ENCODE results near the gene QRFP.

The QRFP gene

GRCh38 chr9:130940027-130940549 is 43.5 kb upstream of the QRFP start:
- Histone ChIP-seq H2BK5ac (ENCODE audit: low read depth, low read length, poor library complexity, severe bottlenecking) (no peak overlapping the region), H4K8ac (ENCODE audit: low read length) (no peak overlapping the region), H2AFZ (ENCODE audit: low read depth, low read length) (no peak overlapping the region), H2BK15ac (ENCODE audit: low read depth, poor library complexity, severe bottlenecking) (no peak overlapping the region), H3K4me3 (ENCODE audit: insufficient read depth in 1 of 2, low read depth in 1 of 2, low read length in 2 of 2) (no peak overlapping the region), H3K4me1 (ENCODE audit: control insufficient read depth, insufficient read depth, low read depth, low read length) (peaks cover 36% of the 10 kb centered on the region), H4K91ac (ENCODE audit: low read length) (no peak overlapping the region), H2BK12ac (ENCODE audit: low read length in 2 of 2) (no peak overlapping the region), H3K27ac (ENCODE audit: low read length, poor library complexity, severe bottlenecking) (no peak overlapping the region), H3K27me3 (ENCODE audit: control insufficient read depth in 1 of 2, insufficient read depth in 1 of 2, low read length in 2 of 2) (peaks cover 33 to 65% of the 10 kb centered on the region in 2 experiments), H3K23ac (ENCODE audit: low read length in 2 of 2) (no peak overlapping the region), H3K9ac (ENCODE audit: low read length) (no peak overlapping the region), H2AK5ac (ENCODE audit: low read length, severe bottlenecking) (no peak overlapping the region), H3K9me3 (ENCODE audit: control insufficient read depth, low read length) (no peaks in the 10 kb centered on the region), H3K4me2 (ENCODE audit: low read length, poor library complexity, severe bottlenecking) (no peak overlapping the region), H3K4ac (ENCODE audit: low read depth in 1 of 2, low read length in 2 of 2) (no peak overlapping the region), H3K18ac (ENCODE audit: low read depth in 1 of 2, low read length in 2 of 2) (no peak overlapping the region), H3K14ac (ENCODE audit: low read length in 2 of 2) (no peak overlapping the region), H2BK120ac (ENCODE audit: low read depth, low read length) (no peak overlapping the region), H3K36me3 (ENCODE audit: control insufficient read depth in 1 of 2, insufficient read depth in 2 of 2, low read depth in 1 of 2, low read length in 2 of 2) (no peaks in the 10 kb centered on the region), H3K79me1 (replicated peaks; ENCODE audit: low read length, poor library complexity, severe bottlenecking) (no peaks in the 10 kb centered on the region)
- 4% methylated on average over 32 of the region's 32 CpGs for WGBS
- no peak for DNase-seq

- no peak overlapping the region for H3K9ac ChIP-seq (ENCODE audit: low read length)
- no peak for DNase-seq
Measured at GRCh38 chr9:130939405-130940026, 42.9 kb upstream of the QRFP start.

GRCh38 chr9:130938652-130939404 is 42.2 kb upstream of the QRFP start, which contains the start of gene FIBCD1:
TSS of gene FIBCD1 (minus strand) at chr9:130939247. CDS start at chr9:130938607, 640 bp downstream.
- WGBS: 1% methylated on average over 41 of the region's 98 CpGs

More at GRCh38 chr9:130939405-130940026, 42.9 kb upstream of the QRFP start:
- no peak overlapping the region for H4K8ac ChIP-seq (ENCODE audit: low read length)
- no peak overlapping the region for H4K91ac ChIP-seq (ENCODE audit: low read length)
- H2BK15ac ChIP-seq (ENCODE audit: low read depth, poor library complexity, severe bottlenecking): no peak overlapping the region
- H3K4ac ChIP-seq (ENCODE audit: low read depth in 1 of 2, low read length in 2 of 2): no peak overlapping the region
- H3K27ac ChIP-seq (ENCODE audit: low read length, poor library complexity, severe bottlenecking): no peak overlapping the region
- H3K14ac ChIP-seq (ENCODE audit: low read length in 2 of 2): no peak overlapping the region
- H2AFZ ChIP-seq (ENCODE audit: low read depth, low read length): no peak overlapping the region
- no peak overlapping the region for H2BK120ac ChIP-seq (ENCODE audit: low read depth, low read length)
- no peak overlapping the region for H2AK5ac ChIP-seq (ENCODE audit: low read length, severe bottlenecking)
- peak overlapping the region; percentile 54 to 73 for H3K4me3 ChIP-seq (ENCODE audit: insufficient read depth in 1 of 2, low read depth in 1 of 2, low read length in 2 of 2)
- WGBS: under 1% methylated on average over 50 of the region's 75 CpGs
- no peaks in the 10 kb centered on the region for H3K9me3 ChIP-seq (ENCODE audit: control insufficient read depth, low read length)
- no peak overlapping the region for H3K23ac ChIP-seq (ENCODE audit: low read length in 2 of 2)
- no peaks in the 10 kb centered on the region for H3K36me3 ChIP-seq (ENCODE audit: control insufficient read depth in 1 of 2, insufficient read depth in 2 of 2, low read depth in 1 of 2, low read length in 2 of 2)
- H2BK5ac ChIP-seq (ENCODE audit: low read depth, low read length, poor library complexity, severe bottlenecking): no peak overlapping the region
- peaks cover 33 to 64% of the 10 kb centered on the region in 2 experiments for H3K27me3 ChIP-seq (ENCODE audit: control insufficient read depth in 1 of 2, insufficient read depth in 1 of 2, low read length in 2 of 2)
- no peak overlapping the region for H2BK12ac ChIP-seq (ENCODE audit: low read length in 2 of 2)
- H3K4me2 ChIP-seq (ENCODE audit: low read length, poor library complexity, severe bottlenecking): peak overlapping the region; percentile 87
- H3K18ac ChIP-seq (ENCODE audit: low read depth in 1 of 2, low read length in 2 of 2): no peak overlapping the region
- H3K4me1 ChIP-seq (ENCODE audit: control insufficient read depth, insufficient read depth, low read depth, low read length): peaks cover 39% of the 10 kb centered on the region
- no peaks in the 10 kb centered on the region for H3K79me1 ChIP-seq (replicated peaks; ENCODE audit: low read length, poor library complexity, severe bottlenecking)

GRCh38 chr9:130938184-130938651 is 41.6 kb upstream of the QRFP start:
- no peak overlapping the region for H2AK5ac ChIP-seq (ENCODE audit: low read length, severe bottlenecking)
- H2AFZ ChIP-seq (ENCODE audit: low read depth, low read length): no peak overlapping the region
- no peak overlapping the region for H3K18ac ChIP-seq (ENCODE audit: low read depth in 1 of 2, low read length in 2 of 2)
- no peak overlapping the region for H2BK15ac ChIP-seq (ENCODE audit: low read depth, poor library complexity, severe bottlenecking)
- WGBS: 7% methylated on average over 38 of the region's 52 CpGs
- no peaks in the 10 kb centered on the region for H3K79me1 ChIP-seq (replicated peaks; ENCODE audit: low read length, poor library complexity, severe bottlenecking)
- no peak overlapping the region for H4K8ac ChIP-seq (ENCODE audit: low read length)
- no peak overlapping the region for H3K27ac ChIP-seq (ENCODE audit: low read length, poor library complexity, severe bottlenecking)
- DNase-seq: no peak
- no peaks in the 10 kb centered on the region for H3K9me3 ChIP-seq (ENCODE audit: control insufficient read depth, low read length)
- no peak overlapping the region for H3K4ac ChIP-seq (ENCODE audit: low read depth in 1 of 2, low read length in 2 of 2)
- no peak overlapping the region for H2BK5ac ChIP-seq (ENCODE audit: low read depth, low read length, poor library complexity, severe bottlenecking)
- H3K27me3 ChIP-seq (ENCODE audit: control insufficient read depth in 1 of 2, insufficient read depth in 1 of 2, low read length in 2 of 2): peaks cover 27 to 57% of the 10 kb centered on the region in 2 experiments
- no peak overlapping the region for H2BK12ac ChIP-seq (ENCODE audit: low read length in 2 of 2)
- no peak overlapping the region for H3K14ac ChIP-seq (ENCODE audit: low read length in 2 of 2)
- no peak overlapping the region for H3K23ac ChIP-seq (ENCODE audit: low read length in 2 of 2)
- peak overlapping the region; percentile 23 to 54 for H3K4me3 ChIP-seq (ENCODE audit: insufficient read depth in 1 of 2, low read depth in 1 of 2, low read length in 2 of 2)
- H3K4me1 ChIP-seq (ENCODE audit: control insufficient read depth, insufficient read depth, low read depth, low read length): peaks cover 47% of the 10 kb centered on the region
- H3K4me2 ChIP-seq (ENCODE audit: low read length, poor library complexity, severe bottlenecking): peak overlapping the region; percentile 87
- no peak overlapping the region for H3K9ac ChIP-seq (ENCODE audit: low read length)
- no peak overlapping the region for H4K91ac ChIP-seq (ENCODE audit: low read length)
- H2BK120ac ChIP-seq (ENCODE audit: low read depth, low read length): no peak overlapping the region
- H3K36me3 ChIP-seq (ENCODE audit: control insufficient read depth in 1 of 2, insufficient read depth in 2 of 2, low read depth in 1 of 2, low read length in 2 of 2): no peaks in the 10 kb centered on the region

More at GRCh38 chr9:130938652-130939404, 42.2 kb upstream of the QRFP start, which contains the start of gene FIBCD1:
- Histone ChIP-seq H3K9ac (ENCODE audit: low read length) (no peak within 1 kb of the TSS), H3K4me1 (ENCODE audit: control insufficient read depth, insufficient read depth, low read depth, low read length) (peaks cover 42% of the 10 kb centered on the region), H3K14ac (ENCODE audit: low read length in 2 of 2) (no peak within 1 kb of the TSS), H3K18ac (ENCODE audit: low read depth in 1 of 2, low read length in 2 of 2) (no peak within 1 kb of the TSS), H2BK15ac (ENCODE audit: low read depth, poor library complexity, severe bottlenecking) (no peak within 1 kb of the TSS), H3K9me3 (ENCODE audit: control insufficient read depth, low read length) (no peaks in the 10 kb centered on the region), H3K4ac (ENCODE audit: low read depth in 1 of 2, low read length in 2 of 2) (no peak within 1 kb of the TSS), H2AFZ (ENCODE audit: low read depth, low read length) (peak within 1 kb of the TSS; percentile 21), H2BK120ac (ENCODE audit: low read depth, low read length) (no peak within 1 kb of the TSS), H3K27ac (ENCODE audit: low read length, poor library complexity, severe bottlenecking) (no peak within 1 kb of the TSS), H3K27me3 (ENCODE audit: control insufficient read depth in 1 of 2, insufficient read depth in 1 of 2, low read length in 2 of 2) (peaks cover 31 to 61% of the 10 kb centered on the region in 2 experiments), H4K8ac (ENCODE audit: low read length) (no peak within 1 kb of the TSS), H2BK12ac (ENCODE audit: low read length in 2 of 2) (no peak within 1 kb of the TSS), H3K4me3 (ENCODE audit: insufficient read depth in 1 of 2, low read depth in 1 of 2, low read length in 2 of 2) (peak within 1 kb of the TSS; percentile 54 to 73), H3K36me3 (ENCODE audit: control insufficient read depth in 1 of 2, insufficient read depth in 2 of 2, low read depth in 1 of 2, low read length in 2 of 2) (no peaks in the 10 kb centered on the region), H4K91ac (ENCODE audit: low read length) (no peak within 1 kb of the TSS), H3K23ac (ENCODE audit: low read length in 2 of 2) (no peak within 1 kb of the TSS), H3K79me1 (replicated peaks; ENCODE audit: low read length, poor library complexity, severe bottlenecking) (no peaks in the 10 kb centered on the region), H2BK5ac (ENCODE audit: low read depth, low read length, poor library complexity, severe bottlenecking) (no peak within 1 kb of the TSS), H2AK5ac (ENCODE audit: low read length, severe bottlenecking) (no peak within 1 kb of the TSS), H3K4me2 (ENCODE audit: low read length, poor library complexity, severe bottlenecking) (peak within 1 kb of the TSS; percentile 87)
- peak; percentile 43 for DNase-seq
